Kasumi-1 (cell line): ENCODE data around the gene MAGED4.
"Not testable (repeated sequence)": the region's sequence is repeated elsewhere in the genome, so short reads cannot be mapped to it uniquely, and the experiment has no call there.

Experiments
- DNase-seq, 2 experiments: peaks; one replicate each; lab custom pipeline; 2025; lab: John Stamatoyannopoulos, UW

The MAGED4 gene

GRCh38 chrX:52184440-52185077 is at the start of gene MAGED4:
TSS of gene MAGED4 (plus strand) at chrX:52184888. CDS start at chrX:52185923, 1,035 bp downstream.
- not testable (repeated sequence) for DNase-seq

GRCh38 chrX:52138830-52139544 is 45.7 kb upstream of the MAGED4 start:
- no peak for DNase-seq

GRCh38 chrX:52139545-52139895 is 45.2 kb upstream of the MAGED4 start:
- no peak for DNase-seq

GRCh38 chrX:52140020-52140419 is 44.7 kb upstream of the MAGED4 start:
- no peak for DNase-seq

GRCh38 chrX:52150667-52151066 is 34.0 kb upstream of the MAGED4 start:
- not testable (repeated sequence) for DNase-seq

- not testable (repeated sequence) for DNase-seq
These were observed 24.5 kb upstream of the MAGED4 start for GRCh38 chrX:52160140-52160539.

GRCh38 chrX:52166840-52167239 is 17.8 kb upstream of the MAGED4 start:
- DNase-seq: no peak

GRCh38 chrX:52171055-52171454 is 13.6 kb upstream of the MAGED4 start:
- DNase-seq: not testable (repeated sequence)

- not testable (repeated sequence) for DNase-seq
These were observed 378 bp downstream of the MAGED4 start for GRCh38 chrX:52185078-52185453.

GRCh38 chrX:52211405-52211804 is 26.7 kb downstream of the MAGED4 start:
- DNase-seq: not testable (repeated sequence)

- no peak for DNase-seq
These were observed 28.6 kb downstream of the MAGED4 start for GRCh38 chrX:52213276-52213675.

- no peak for DNase-seq
These were observed 31.9 kb downstream of the MAGED4 start for GRCh38 chrX:52216541-52216940.

- DNase-seq: no peak
These were observed 32.9 kb downstream of the MAGED4 start for GRCh38 chrX:52217494-52218160.

- no peak for DNase-seq
These were observed 36.2 kb downstream of the MAGED4 start for GRCh38 chrX:52220936-52221335.
